Lower lobe of right lung (tissue), 2 donors: ENCODE data around the gene GP1BB. TPM values are rescaled to one million over a fixed set of nuclear protein-coding genes. Genes with fewer than 3 reads are reported as not detected.

Source experiments
- ATAC-seq, 2 donors: fragments of 200-7000 bp; cut with Tn5 transposase; one replicate each; pipeline ENCODE4 v1.9.1; 2020 to 2022; ENCODE audit warnings: mild to moderate bottlenecking in 2 of 2, moderate library complexity in 2 of 2
- DNase-seq: peaks from one replicate; pipeline ENCODE4 v3.0.0-alpha.2; 2020
- H3K27ac ChIP-seq: fragments of 200-600 bp; one replicate; pipeline ENCODE4 v1.8.0; 2022
- H3K27me3 ChIP-seq: fragments of 200-600 bp; one replicate; pipeline ENCODE4 v1.8.0; 2022; ENCODE audit warnings: low read depth
- H3K36me3 ChIP-seq: fragments of 200-600 bp; one replicate; pipeline ENCODE4 v1.8.0; 2022; ENCODE audit warnings: mild to moderate bottlenecking
- H3K4me1 ChIP-seq: fragments of 200-600 bp; one replicate; pipeline ENCODE4 v1.8.0; 2022
- H3K4me3 ChIP-seq: fragments of 200-600 bp; one replicate; pipeline ENCODE4 v1.8.0; 2022; ENCODE audit warnings: mild to moderate bottlenecking
- H3K9me3 ChIP-seq: fragments of 200-600 bp; one replicate; pipeline ENCODE4 v1.8.0; 2022
- intact Hi-C: fragments of 100-400 bp; cut with DNase I; formaldehyde crosslinking; loops from one replicate; pipeline ENCODE4 v1.11.0; 2022
- total RNA-seq: library from RNA; stranded (reverse); fragmentation: NEBNext Ultra II Directional; extraction: Animal tissue kit (Norgen Biotek cat#: 25700); gene quantifications from one replicate; pipeline ENCODE4 v1.2.1, GENCODE V29; 2021
- TF ChIP-seq, protein P1 (sequence below): fragments of 200-600 bp; IDR thresholded peaks from one replicate; pipeline ENCODE4 v1.8.0; 2022; ENCODE audit warnings: antibody characterized with exemption, mild to moderate bottlenecking
- donor health status: DM: no; HTN: yes; CAD: no; lungs with severe emphysema.

GP1BB gene
- total RNA-seq, 1 donor from 2014 or later: 2.8 TPM

DNA sequence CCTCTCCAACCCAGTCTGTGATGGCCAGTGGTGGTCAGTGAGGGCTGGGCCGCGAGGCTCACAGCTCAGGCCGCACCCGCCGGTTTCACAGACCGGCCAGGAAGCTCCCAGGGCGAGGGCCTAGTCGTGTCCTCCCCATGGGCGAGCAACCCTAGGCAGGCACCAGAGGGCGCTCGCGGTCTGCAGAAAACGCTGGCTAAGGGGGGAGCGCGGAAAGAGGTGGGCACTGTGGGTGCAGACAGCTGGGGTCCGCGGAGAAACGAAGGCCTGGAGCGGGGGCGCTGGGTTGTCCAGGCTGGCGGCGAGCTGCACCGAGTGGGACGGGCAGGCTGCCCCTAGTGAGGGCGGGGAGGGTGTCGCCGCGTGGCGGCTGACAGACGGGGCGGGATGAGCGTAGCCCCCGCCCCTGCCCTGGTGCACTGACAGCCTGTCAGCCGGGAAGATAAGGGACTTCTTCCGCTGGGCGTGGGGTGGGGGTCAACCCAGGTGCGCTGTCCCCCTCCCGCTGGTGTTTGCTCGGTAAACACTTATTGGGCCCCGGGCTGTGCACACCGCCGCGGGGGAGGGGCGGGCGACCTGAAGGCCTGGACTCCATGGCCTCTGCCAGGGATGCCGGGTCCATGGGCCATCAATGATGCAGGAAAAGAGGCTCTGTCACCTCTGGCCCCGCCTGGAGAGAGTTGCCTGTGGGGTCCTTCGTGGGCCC, 7.5 kb downstream of the GP1BB start:
- Histone ChIP-seq H3K9me3 (no peaks in the 10 kb centered on the region), H3K27me3 (peaks cover 6% of the 10 kb centered on the region), H3K27ac (no peak overlapping the region), H3K36me3 (no peaks in the 10 kb centered on the region), H3K4me1 (peaks cover 11% of the 10 kb centered on the region), H3K4me3 (peak overlapping the region; percentile 47)
- DNase-seq: peak; percentile 87
- TF ChIP-seq, protein P1, sequence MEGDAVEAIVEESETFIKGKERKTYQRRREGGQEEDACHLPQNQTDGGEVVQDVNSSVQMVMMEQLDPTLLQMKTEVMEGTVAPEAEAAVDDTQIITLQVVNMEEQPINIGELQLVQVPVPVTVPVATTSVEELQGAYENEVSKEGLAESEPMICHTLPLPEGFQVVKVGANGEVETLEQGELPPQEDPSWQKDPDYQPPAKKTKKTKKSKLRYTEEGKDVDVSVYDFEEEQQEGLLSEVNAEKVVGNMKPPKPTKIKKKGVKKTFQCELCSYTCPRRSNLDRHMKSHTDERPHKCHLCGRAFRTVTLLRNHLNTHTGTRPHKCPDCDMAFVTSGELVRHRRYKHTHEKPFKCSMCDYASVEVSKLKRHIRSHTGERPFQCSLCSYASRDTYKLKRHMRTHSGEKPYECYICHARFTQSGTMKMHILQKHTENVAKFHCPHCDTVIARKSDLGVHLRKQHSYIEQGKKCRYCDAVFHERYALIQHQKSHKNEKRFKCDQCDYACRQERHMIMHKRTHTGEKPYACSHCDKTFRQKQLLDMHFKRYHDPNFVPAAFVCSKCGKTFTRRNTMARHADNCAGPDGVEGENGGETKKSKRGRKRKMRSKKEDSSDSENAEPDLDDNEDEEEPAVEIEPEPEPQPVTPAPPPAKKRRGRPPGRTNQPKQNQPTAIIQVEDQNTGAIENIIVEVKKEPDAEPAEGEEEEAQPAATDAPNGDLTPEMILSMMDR: peak; percentile 96
- ATAC-seq: peak; percentile 89 to 93
- intact Hi-C loops: no loop called here

DNA sequence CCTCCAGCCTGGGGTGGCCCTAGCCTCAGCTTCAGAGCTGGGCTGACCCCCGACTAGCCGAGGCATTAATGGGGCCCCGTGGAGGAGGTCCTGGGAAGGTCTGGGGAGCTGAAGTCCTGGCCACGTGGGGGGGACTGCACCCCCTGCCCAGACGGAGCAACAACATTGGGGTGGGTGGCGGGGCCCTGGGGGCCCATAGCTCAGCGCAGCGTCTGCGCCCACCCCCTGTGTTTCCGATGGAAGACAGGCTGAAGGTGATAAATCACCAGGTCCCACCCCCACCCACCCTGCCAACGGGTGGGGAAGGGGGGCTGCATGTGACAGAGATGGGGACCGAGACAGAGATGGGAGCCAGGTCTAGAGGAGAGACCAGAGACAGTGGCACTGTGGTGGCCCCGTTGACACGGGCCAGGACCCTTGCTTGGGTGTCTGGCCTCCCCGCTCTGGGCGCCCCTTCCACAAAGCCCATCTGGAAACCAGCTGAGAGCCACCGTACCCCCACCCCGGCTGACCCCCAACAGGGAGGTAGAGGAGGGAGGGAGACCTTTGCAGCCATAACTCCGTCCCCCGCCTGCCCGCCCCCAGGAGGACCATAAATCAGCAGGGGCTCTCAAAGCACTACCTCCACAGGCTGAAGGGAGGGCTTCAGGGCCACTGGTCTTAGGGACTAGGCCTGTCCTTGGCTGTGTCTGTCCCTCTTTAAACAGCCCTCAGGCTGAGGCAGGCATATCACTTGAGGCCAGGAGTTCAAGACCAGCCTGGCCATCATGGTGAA, 8.2 kb downstream of the GP1BB start:
- Histone ChIP-seq H3K4me1 (peaks cover 11% of the 10 kb centered on the region), H3K27ac (no peak overlapping the region), H3K36me3 (no peaks in the 10 kb centered on the region), H3K9me3 (no peaks in the 10 kb centered on the region), H3K27me3 (peaks cover 9% of the 10 kb centered on the region), H3K4me3 (no peak overlapping the region)
- intact Hi-C loops: no loop called here
- ATAC-seq (peak in 1 of 2 donors; percentile 1), DNase-seq (no peak)
- TF ChIP-seq, protein P1: no peak

DNA sequence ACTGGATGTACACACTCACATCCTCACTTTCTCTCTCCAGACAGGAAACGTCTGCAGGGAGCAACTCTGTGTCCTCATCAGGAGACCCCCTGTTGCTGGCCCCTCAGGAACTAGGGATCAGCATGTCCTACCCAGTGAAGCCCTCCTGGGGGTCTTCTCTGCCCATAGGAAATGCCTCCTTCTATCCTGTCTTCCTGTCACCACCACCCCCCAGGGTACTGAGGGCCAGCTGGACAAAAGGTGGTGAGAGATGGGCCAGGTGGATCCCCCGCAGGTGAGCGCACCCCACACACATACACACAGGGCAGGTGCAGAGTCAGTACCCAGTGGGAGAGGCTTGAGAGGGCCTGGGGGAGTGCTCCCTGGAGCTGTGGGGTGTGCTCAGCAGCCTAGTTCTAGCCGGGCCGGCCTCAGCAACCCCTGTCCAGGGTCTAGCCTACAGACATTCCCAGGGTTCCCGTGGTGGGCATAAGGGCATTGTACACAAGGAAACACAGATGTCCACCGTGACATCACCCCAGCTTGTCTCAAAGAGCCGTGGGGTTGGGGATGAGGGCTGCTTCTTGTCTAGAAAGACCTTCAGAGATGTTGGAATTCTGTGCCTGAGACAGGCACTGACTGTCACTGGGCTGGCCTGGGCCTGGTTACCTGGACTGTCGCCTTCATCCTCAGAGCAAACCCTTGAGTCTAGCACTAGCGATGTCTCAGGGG, 9.2 kb downstream of the GP1BB start:
- intact Hi-C loops: no loop called here
- Histone ChIP-seq H3K36me3 (no peaks in the 10 kb centered on the region), H3K27ac (no peak overlapping the region), H3K9me3 (no peaks in the 10 kb centered on the region), H3K4me1 (peaks cover 11% of the 10 kb centered on the region), H3K27me3 (peaks cover 13% of the 10 kb centered on the region), H3K4me3 (no peak overlapping the region)
- ATAC-seq (no peak), DNase-seq (no peak)
- TF ChIP-seq, protein P1: no peak

DNA sequence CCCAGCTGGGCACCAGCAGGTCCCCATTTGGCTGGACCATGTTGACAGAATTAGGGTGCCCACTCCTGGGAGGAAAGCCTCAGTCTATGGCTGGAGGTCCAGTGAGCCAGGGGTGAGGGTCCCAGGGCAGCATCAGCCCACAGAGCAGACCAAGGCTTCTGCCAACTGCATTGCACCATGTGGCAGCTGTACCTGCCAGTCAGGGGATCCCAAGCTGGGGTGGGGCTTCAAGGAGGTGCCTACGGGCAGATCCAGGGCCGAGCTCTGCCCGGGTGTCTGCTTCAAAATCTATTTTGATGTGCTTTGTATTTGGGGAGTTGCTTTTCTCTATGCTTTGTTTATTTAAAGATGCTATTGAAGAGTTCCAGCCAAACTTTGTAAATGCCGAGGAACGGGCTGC, 10.4 kb downstream of the GP1BB start:
- Histone ChIP-seq H3K9me3 (no peaks in the 10 kb centered on the region), H3K27ac (no peak overlapping the region), H3K36me3 (no peaks in the 10 kb centered on the region), H3K4me3 (no peak overlapping the region), H3K4me1 (peaks cover 11% of the 10 kb centered on the region), H3K27me3 (peaks cover 13% of the 10 kb centered on the region)
- intact Hi-C loops: no loop called here
- ATAC-seq (no peak), DNase-seq (no peak)
- TF ChIP-seq, protein P1: no peak

DNA sequence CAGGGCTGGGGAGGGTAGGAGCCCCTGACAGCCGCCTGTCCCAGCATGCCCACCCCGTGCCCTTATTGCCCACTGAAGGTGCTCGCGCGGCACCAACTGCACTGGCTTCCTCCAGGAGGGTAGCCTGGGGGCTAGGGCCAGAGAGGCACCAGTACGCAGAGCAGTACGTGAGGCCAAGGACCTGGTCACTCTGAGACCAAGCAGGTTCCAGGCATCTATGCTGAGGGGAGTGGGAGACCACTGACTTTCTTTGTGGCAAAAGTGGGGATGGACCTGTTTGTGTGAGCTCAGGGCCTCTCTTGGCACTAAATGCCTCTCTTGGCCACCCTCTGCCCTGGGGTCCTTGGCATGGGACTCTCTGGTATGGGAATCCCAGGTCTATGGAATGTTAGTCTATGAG, 10.8 kb downstream of the GP1BB start:
- TF ChIP-seq, protein P1: no peak
- Histone ChIP-seq H3K4me1 (peaks cover 11% of the 10 kb centered on the region), H3K27me3 (peaks cover 13% of the 10 kb centered on the region), H3K4me3 (no peak overlapping the region), H3K9me3 (no peaks in the 10 kb centered on the region), H3K27ac (no peak overlapping the region), H3K36me3 (no peaks in the 10 kb centered on the region)
- ATAC-seq (no peak), DNase-seq (no peak)
- intact Hi-C loops: no loop called here
